GM21576 (cell line): ENCODE data around the gene COQ2.
"Not testable (repeated sequence)": the region's sequence is repeated elsewhere in the genome, so short reads cannot be mapped to it uniquely, and the experiment has no call there.

ENCODE experiments used
- ATAC-seq: cut with Tn5 transposase; IDR thresholded peaks from one replicate; pipeline ENCODE4 v1.9.1; 2021; ENCODE audit warnings: mild to moderate bottlenecking, moderate library complexity; ENCODE audit not compliant: unreplicated experiment

COQ2 gene

GRCh38 chr4:83288381-83288780 is 3.8 kb upstream of the COQ2 start:
- not testable (repeated sequence) for ATAC-seq

GRCh38 chr4:83285055-83285407 is 433 bp upstream of the COQ2 start:
- no peak for ATAC-seq

GRCh38 chr4:83283181-83283580 is 1.4 kb downstream of the COQ2 start:
- no peak for ATAC-seq

- ATAC-seq, result no peak
These were observed 2.5 kb downstream of the COQ2 start for GRCh38 chr4:83282049-83282535.

GRCh38 chr4:83281307-83281706 is 3.3 kb downstream of the COQ2 start:
- ATAC-seq, result no peak

GRCh38 chr4:83276299-83277040 is 8.1 kb downstream of the COQ2 start:
- peak; percentile 54 for ATAC-seq

- ATAC-seq, result not testable (repeated sequence)
These were observed 10.7 kb downstream of the COQ2 start for GRCh38 chr4:83273926-83274325.

GRCh38 chr4:83272900-83273299 is 11.7 kb downstream of the COQ2 start:
- peak; percentile 91 for ATAC-seq

- no peak for ATAC-seq
These were observed 15.3 kb downstream of the COQ2 start for GRCh38 chr4:83269256-83269655.

GRCh38 chr4:83268491-83268890 is 16.1 kb downstream of the COQ2 start:
- no peak for ATAC-seq

- no peak for ATAC-seq
These were observed 16.6 kb downstream of the COQ2 start for GRCh38 chr4:83267830-83268475.

- no peak for ATAC-seq
These were observed 17.3 kb downstream of the COQ2 start for GRCh38 chr4:83267121-83267829.

GRCh38 chr4:83266689-83267088 is 17.9 kb downstream of the COQ2 start:
- no peak for ATAC-seq

GRCh38 chr4:83263106-83263505 is 21.5 kb downstream of the COQ2 start:
- no peak for ATAC-seq

- ATAC-seq, result no peak
These were observed 21.9 kb downstream of the COQ2 start for GRCh38 chr4:83262682-83263081.

GRCh38 chr4:83261307-83261706 is 23.3 kb downstream of the COQ2 start:
- no peak for ATAC-seq

GRCh38 chr4:83259586-83259985 is 25.0 kb downstream of the COQ2 start:
- peak; percentile 56 for ATAC-seq

GRCh38 chr4:83258461-83258860 is 26.1 kb downstream of the COQ2 start:
- no peak for ATAC-seq

GRCh38 chr4:83257811-83258210 is 26.8 kb downstream of the COQ2 start:
- no peak for ATAC-seq

GRCh38 chr4:83255584-83255983 is 29.0 kb downstream of the COQ2 start:
- ATAC-seq, result no peak

- peak; percentile 68 for ATAC-seq
These were observed 31.7 kb downstream of the COQ2 start for GRCh38 chr4:83252782-83253405.
